ENCODE results near the gene NCKAP5L.

DNA sequence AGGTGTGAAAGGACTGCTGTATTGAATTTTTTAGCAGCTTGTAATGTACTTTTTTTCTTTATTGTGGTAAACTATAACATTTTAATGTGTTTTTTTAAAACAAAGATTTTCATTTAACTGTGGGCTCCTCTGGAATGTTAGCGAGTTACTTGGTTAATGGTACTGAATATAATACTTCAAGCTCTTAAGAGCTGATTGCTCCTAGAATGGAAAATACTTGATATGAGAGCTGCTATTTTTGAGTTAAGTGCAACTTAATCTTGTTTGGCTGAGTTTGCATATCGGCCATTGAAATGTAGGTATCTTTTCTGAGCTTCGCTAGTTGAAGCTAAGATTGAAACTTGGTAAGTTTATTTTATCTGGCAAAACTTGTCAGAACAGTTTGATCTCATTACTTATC is 79.4 kb downstream of the NCKAP5L start:
- TF ChIP-seq, protein P1, sequence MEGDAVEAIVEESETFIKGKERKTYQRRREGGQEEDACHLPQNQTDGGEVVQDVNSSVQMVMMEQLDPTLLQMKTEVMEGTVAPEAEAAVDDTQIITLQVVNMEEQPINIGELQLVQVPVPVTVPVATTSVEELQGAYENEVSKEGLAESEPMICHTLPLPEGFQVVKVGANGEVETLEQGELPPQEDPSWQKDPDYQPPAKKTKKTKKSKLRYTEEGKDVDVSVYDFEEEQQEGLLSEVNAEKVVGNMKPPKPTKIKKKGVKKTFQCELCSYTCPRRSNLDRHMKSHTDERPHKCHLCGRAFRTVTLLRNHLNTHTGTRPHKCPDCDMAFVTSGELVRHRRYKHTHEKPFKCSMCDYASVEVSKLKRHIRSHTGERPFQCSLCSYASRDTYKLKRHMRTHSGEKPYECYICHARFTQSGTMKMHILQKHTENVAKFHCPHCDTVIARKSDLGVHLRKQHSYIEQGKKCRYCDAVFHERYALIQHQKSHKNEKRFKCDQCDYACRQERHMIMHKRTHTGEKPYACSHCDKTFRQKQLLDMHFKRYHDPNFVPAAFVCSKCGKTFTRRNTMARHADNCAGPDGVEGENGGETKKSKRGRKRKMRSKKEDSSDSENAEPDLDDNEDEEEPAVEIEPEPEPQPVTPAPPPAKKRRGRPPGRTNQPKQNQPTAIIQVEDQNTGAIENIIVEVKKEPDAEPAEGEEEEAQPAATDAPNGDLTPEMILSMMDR (IDR thresholded peaks at IDR 0.05), result no peak
- no peak for TF ChIP-seq POLR2A (IDR thresholded peaks at IDR 0.05)

Measured in ovary (tissue), 3 donors.